ENCODE data around the gene UGT1A10. TPM values are rescaled to one million over a fixed set of nuclear protein-coding genes. Genes with fewer than 3 reads are reported as not detected.

The UGT1A10 gene
- total and polyA plus RNA-seq, 2 of the 13 experiments (the other 11 are each of a cell fraction or from before 2014, with no cell fraction given): not detected

GRCh38 chr2:233756429-233757081 is 120.3 kb downstream of the UGT1A10 start (continued):
- TF ChIP-seq AHDC1 (CRISPR knock-in tag; IDR thresholded peaks at IDR 0.05; ENCODE audit: borderline replicate concordance): peak; percentile 98
- peak; percentile 62; the same call in 1 of the 2 replicates for TF ChIP-seq TRAFD1 (CRISPR knock-in tag; IDR thresholded peaks at IDR 0.05; ENCODE audit: borderline replicate concordance)
- TF ChIP-seq ATAD3A (CRISPR knock-in tag; IDR thresholded peaks at IDR 0.05): no peak
- no peak for TF ChIP-seq ZBTB21 (CRISPR knock-in tag; IDR thresholded peaks at IDR 0.05)
- peak; percentile 51; the same call in 1 of the 2 replicates for TF ChIP-seq ZBTB33 (CRISPR knock-in tag; IDR thresholded peaks at IDR 0.05)
- peak; percentile 91 for TF ChIP-seq ARNT (IDR thresholded peaks at IDR 0.05)
- TF ChIP-seq JDP2 (CRISPR knock-in tag; IDR thresholded peaks at IDR 0.05; ENCODE audit: borderline replicate concordance): peak; percentile 88; the same call in 1 of the 2 replicates
- peak; percentile 59; the same call in 1 of the 2 replicates for TF ChIP-seq ZSCAN5A (CRISPR knock-in tag; IDR thresholded peaks at IDR 0.05; ENCODE audit: borderline replicate concordance)
- TF ChIP-seq U2AF1 (optimal IDR thresholded peaks at IDR 0.05; ENCODE audit: low read depth, low read length): no peak
- peak; percentile 100 for TF ChIP-seq ZNF503 (CRISPR knock-in tag; IDR thresholded peaks at IDR 0.05)
- TF ChIP-seq ZNF337 (CRISPR knock-in tag; IDR thresholded peaks at IDR 0.05; ENCODE audit: borderline replicate concordance, low read depth): no peak
- TF ChIP-seq DBP (CRISPR knock-in tag; IDR thresholded peaks at IDR 0.05; ENCODE audit: not compliant biosample characterization): peak; percentile 77
- no peak for TF ChIP-seq HDAC6 (IDR thresholded peaks at IDR 0.05; ENCODE audit: low read depth, low read length)
- peak; percentile 52; the same call in 1 of the 2 replicates for TF ChIP-seq SP4 (CRISPR knock-in tag; IDR thresholded peaks at IDR 0.05)
